Central memory CD4-positive, alpha-beta T cell (primary cell): ENCODE data around the gene XYLT1.
A peak's percentile ranks its signal among the peaks of the same experiment; 100 is the strongest.

Source experiments
- DNase-seq: peaks from one replicate; pipeline ENCODE4 v3.0.0; 2022

Gene XYLT1

GRCh38 chr16:17076092-17076754, 394.5 kb downstream of the XYLT1 start:
- DNase-seq = no peak

GRCh38 chr16:17072104-17072503, 398.7 kb downstream of the XYLT1 start:
- no peak for DNase-seq

GRCh38 chr16:17070882-17071592, 399.7 kb downstream of the XYLT1 start:
- peak; percentile 86 for DNase-seq

- DNase-seq = no peak
Observed at GRCh38 chr16:17069681-17070080, 401.1 kb downstream of the XYLT1 start.

GRCh38 chr16:17068524-17068923, 402.2 kb downstream of the XYLT1 start:
- DNase-seq = no peak

- no peak for DNase-seq
Observed at GRCh38 chr16:17067882-17068281, 402.9 kb downstream of the XYLT1 start.

GRCh38 chr16:17063201-17064139, 407.3 kb downstream of the XYLT1 start:
- no peak for DNase-seq

- no peak for DNase-seq
Observed at GRCh38 chr16:17062676-17063075, 408.1 kb downstream of the XYLT1 start.

GRCh38 chr16:17061326-17061725, 409.4 kb downstream of the XYLT1 start:
- DNase-seq = no peak

- no peak for DNase-seq
Observed at GRCh38 chr16:17058471-17058870, 412.3 kb downstream of the XYLT1 start.

- no peak for DNase-seq
Observed at GRCh38 chr16:17056666-17057065, 414.1 kb downstream of the XYLT1 start.

GRCh38 chr16:17053536-17054160, 417.1 kb downstream of the XYLT1 start:
- DNase-seq = no peak
